Astrocyte of the cerebellum (primary cell): ENCODE measurements around the gene RING1.

Experiments used
- DNase-seq: peaks from one replicate; pipeline ENCODE4 v3.0.0-alpha.2; 2011; ENCODE audit warnings: low read depth
- H3K4me3 ChIP-seq: 2 replicates; pipeline ENCODE4 v1.5.1; 2011; ENCODE audit warnings: mild to moderate bottlenecking, low read depth, low read length, moderate library complexity
- in situ Hi-C: cut with HindIII; loops from 2 replicates; pipeline ENCODE4 v1.10.0; 2017; ENCODE audit warnings: low sequenced_read_pairs
- TF ChIP-seq, protein P1 (sequence below): IDR thresholded peaks from 2 replicates; pipeline ENCODE4 v1.5.1; 2012; ENCODE audit warnings: low read length, low read depth, moderate library complexity, mild to moderate bottlenecking; ENCODE audit errors: missing control alignments

Gene RING1

DNA sequence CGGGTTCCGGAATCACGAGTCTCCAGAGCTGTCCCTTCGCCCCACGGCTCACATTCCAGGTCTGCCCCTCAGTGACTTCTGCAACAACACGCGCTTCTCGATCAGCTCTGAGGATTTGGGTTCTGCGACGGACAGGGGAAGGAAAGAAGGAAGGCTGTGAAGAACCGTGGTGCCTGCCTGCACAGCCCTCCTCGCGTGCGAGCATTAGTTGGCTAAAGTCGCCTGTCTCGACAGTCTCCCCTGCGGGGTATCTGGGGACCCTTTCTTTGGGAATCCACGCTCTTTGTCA lies 40.3 kb downstream of the RING1 start:
- peak overlapping the region; percentile 45 for H3K4me3 ChIP-seq
- peak; percentile 13 for DNase-seq
- TF ChIP-seq, protein P1, sequence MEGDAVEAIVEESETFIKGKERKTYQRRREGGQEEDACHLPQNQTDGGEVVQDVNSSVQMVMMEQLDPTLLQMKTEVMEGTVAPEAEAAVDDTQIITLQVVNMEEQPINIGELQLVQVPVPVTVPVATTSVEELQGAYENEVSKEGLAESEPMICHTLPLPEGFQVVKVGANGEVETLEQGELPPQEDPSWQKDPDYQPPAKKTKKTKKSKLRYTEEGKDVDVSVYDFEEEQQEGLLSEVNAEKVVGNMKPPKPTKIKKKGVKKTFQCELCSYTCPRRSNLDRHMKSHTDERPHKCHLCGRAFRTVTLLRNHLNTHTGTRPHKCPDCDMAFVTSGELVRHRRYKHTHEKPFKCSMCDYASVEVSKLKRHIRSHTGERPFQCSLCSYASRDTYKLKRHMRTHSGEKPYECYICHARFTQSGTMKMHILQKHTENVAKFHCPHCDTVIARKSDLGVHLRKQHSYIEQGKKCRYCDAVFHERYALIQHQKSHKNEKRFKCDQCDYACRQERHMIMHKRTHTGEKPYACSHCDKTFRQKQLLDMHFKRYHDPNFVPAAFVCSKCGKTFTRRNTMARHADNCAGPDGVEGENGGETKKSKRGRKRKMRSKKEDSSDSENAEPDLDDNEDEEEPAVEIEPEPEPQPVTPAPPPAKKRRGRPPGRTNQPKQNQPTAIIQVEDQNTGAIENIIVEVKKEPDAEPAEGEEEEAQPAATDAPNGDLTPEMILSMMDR, result no peak
- in situ Hi-C loops, result no loop called here

GRCh38 chr6:33248932-33249731 lies 40.8 kb downstream of the RING1 start:
- H3K4me3 ChIP-seq, result peak overlapping the region; percentile 45
- in situ Hi-C loops, result no loop called here
- TF ChIP-seq, protein P1, result no peak
- DNase-seq, result peak; percentile 98

DNA sequence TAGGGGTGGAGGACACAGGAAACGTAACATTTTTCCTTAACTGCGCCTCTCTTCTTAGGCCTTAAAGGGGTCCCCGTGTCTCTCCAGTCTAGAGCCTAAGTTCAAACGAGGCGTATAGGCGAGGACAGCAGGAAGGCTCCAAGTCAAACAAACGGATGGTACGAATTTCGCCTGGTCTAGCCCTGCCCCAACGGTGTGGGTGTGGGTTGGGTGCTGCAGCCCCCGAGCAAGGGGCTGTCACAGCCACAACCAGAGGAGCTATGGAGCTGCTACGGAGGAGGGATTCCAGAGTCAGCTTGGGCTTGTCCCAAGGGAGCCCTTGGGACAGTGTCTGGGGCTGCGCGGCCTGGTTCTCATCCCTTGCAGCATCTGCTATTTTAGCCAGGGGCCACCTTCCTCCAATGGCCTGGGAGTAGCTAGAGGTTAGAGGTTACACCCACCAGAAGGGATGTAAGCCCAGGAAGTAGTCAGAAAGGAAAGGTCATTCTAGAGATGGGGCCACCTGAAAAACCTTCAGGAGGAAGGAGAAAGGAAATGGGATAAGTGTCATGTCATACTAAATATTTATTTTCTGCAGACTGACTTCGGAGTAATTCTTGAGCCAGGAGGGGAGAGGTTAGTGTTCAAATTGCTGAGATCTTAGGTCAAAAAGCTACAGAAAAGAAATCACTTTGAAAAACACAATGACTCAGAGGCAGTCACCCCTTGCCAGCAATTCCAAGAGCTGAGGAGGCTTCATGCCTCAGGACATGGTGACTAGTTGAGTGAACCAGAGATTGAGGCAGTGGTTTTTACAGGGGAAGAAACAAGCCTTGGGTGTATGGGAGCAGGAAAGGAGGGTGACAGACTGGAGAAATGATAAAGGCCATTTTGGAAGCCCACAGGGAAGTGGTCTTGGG lies 41.7 kb downstream of the RING1 start:
- peak; percentile 41 for DNase-seq
- peak overlapping the region; percentile 45 for H3K4me3 ChIP-seq
- TF ChIP-seq, protein P1, result no peak
- in situ Hi-C loops, result no loop called here

DNA sequence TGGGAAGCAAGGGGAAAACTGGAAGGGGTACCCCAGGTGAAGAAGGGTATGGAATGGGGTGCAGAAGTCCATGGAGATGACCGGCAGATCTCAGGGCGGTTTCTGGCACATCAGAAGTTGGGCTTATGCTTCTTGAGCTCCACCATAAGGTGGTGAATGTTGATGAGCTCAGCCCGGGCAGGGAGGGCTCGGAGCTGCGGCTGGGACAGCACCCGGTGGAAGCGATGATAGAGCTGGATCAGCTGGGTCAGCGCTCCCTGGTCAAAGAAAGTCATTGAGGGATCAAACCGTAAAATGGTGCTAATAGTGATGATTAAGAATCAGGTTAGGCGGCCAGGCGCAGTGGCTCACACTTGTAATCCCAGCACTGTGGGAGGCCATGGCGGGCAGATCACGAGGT lies 42.4 kb downstream of the RING1 start:
- TF ChIP-seq, protein P1, result no peak
- H3K4me3 ChIP-seq, result no peak overlapping the region
- no peak for DNase-seq
- in situ Hi-C loops, result no loop called here

DNA sequence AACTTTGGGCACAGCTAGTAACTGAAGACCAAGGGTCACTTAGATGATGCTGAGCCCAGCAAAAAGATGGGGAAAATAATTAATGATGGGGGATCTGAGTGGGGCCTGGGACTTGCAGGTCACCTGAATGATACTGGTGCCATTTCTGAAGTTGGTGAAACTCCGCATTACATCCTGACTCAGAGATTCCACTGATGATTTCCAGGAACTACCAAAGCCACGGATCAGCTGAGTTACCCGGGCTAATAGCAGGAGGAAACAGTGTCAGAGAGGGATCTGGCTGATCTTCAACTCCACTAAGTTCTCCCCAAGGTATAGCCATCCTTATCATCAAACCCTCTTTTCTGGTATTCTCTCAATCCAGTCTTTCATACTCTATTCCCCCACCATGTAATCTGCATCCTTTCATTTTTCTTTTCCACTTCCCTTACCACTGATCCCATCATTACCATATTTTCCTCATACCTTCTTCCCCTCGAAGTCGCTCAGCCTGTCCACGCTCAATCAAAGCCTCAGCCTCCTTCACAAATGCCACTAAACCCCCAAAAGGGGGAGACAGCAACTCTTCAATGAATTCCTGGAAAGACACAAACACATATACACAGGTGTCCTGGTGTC lies 43.2 kb downstream of the RING1 start:
- no peak for DNase-seq
- no peak overlapping the region for H3K4me3 ChIP-seq
- in situ Hi-C loops, result no loop called here
- TF ChIP-seq, protein P1, result no peak

- DNase-seq, result no peak
- H3K4me3 ChIP-seq, result no peak overlapping the region
Measured at GRCh38 chr6:33252759-33253158, 44.5 kb downstream of the RING1 start.

More at GRCh38 chr6:33252759-33253158, 44.5 kb downstream of the RING1 start:
- in situ Hi-C loops, result no loop called here
- TF ChIP-seq, protein P1, result no peak
